IPS-18a (cell line): ENCODE data around the gene ZC3H12A.
"Not testable (repeated sequence)": the region's sequence is repeated elsewhere in the genome, so short reads cannot be mapped to it uniquely, and the experiment has no call there.

Experiments
- H3K27ac ChIP-seq: one replicate; pipeline ENCODE4 v1.5.1; 2013; ENCODE audit warnings: low read length
- H3K27me3 ChIP-seq: one replicate; pipeline ENCODE4 v1.6.1; 2013; ENCODE audit warnings: mild to moderate bottlenecking, low read length; ENCODE audit not compliant: control insufficient read depth, insufficient read depth
- H3K36me3 ChIP-seq: one replicate; pipeline ENCODE4 v1.6.1; 2013; ENCODE audit warnings: low read depth, low read length; ENCODE audit not compliant: control insufficient read depth
- H3K4me1 ChIP-seq: one replicate; pipeline ENCODE4 v1.6.1; 2013; ENCODE audit warnings: low read depth, low read length; ENCODE audit not compliant: control insufficient read depth
- H3K4me3 ChIP-seq: one replicate; pipeline ENCODE4 v1.5.1; 2013; ENCODE audit warnings: low read length
- H3K9ac ChIP-seq: one replicate; pipeline ENCODE4 v1.6.1; 2013; ENCODE audit warnings: mild to moderate bottlenecking, low read length, moderate library complexity
- H3K9me3 ChIP-seq: one replicate; pipeline ENCODE4 v1.6.1; 2013; ENCODE audit warnings: low read depth, low read length; ENCODE audit not compliant: control insufficient read depth

The ZC3H12A gene

DNA sequence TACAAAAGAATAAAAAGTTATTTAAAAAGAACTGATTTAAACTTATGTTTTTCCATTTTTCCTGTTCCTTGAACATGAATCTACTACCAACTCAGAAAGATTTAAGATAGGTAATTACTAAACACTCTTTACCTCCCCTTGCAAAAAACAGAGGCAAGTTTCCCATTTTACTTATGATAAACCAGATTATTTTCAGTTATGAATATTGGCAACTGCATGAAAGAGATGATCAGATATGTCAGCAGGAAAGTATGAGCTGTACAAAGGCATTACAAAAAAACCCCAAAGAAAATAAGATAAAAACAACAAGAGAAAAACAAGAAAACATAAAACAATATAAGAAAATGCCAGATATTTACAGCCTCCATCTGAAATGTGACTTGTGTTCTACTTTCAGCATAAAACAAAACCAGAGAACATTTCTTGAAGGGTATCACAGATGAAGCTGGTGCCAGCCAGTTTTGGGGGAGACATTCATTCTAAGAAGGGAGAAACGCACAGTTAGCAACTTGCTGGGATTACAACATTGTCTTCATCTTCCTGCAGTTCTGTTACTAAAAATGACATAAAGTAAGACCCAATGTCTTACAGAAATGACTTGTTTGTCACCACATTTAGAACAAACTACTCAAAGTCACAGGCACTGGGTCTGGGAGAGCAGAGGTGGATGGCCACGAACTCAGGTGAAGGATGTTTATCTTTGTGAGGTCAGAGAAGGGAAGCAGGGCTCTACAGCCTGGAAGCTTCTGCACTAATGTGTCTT lies 19.1 kb downstream of the ZC3H12A start:
- Histone ChIP-seq H3K9ac (no peak overlapping the region), H3K27ac (no peak overlapping the region), H3K4me3 (no peak overlapping the region), H3K27me3 (no peaks in the 10 kb centered on the region), H3K36me3 (peaks cover 12% of the 10 kb centered on the region), H3K9me3 (no peaks in the 10 kb centered on the region), H3K4me1 (no peaks in the 10 kb centered on the region)

DNA sequence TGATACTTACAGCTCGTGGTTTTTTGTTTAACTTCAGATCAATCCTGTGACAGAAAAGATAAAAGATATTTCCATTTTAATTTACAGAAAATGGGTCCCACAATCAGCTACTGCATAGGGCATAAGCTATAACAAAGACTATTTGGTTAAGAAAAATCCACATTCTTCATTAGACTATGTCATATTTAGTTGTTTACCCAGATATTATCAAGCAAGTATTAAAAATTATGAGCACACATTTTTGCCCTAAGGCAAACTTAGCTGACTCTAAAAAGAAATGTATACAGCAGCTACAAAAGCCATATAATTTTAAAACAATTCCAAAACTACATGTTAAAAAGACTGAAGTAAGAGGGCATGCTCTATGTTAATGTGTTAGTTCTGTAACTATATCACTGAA lies 21.5 kb downstream of the ZC3H12A start:
- H3K9ac ChIP-seq: no peak overlapping the region
- no peaks in the 10 kb centered on the region for H3K27me3 ChIP-seq
- no peaks in the 10 kb centered on the region for H3K4me1 ChIP-seq
- no peak overlapping the region for H3K4me3 ChIP-seq
- H3K27ac ChIP-seq: no peak overlapping the region
- H3K36me3 ChIP-seq: peaks cover 25% of the 10 kb centered on the region
- H3K9me3 ChIP-seq: no peaks in the 10 kb centered on the region

GRCh38 chr1:37497832-37498231 lies 23.5 kb downstream of the ZC3H12A start:
- Histone ChIP-seq H3K4me3 (no peak overlapping the region), H3K27ac (no peak overlapping the region), H3K9me3 (no peaks in the 10 kb centered on the region), H3K4me1 (no peaks in the 10 kb centered on the region), H3K9ac (no peak overlapping the region), H3K27me3 (no peaks in the 10 kb centered on the region), H3K36me3 (peaks cover 34% of the 10 kb centered on the region)

GRCh38 chr1:37498872-37499617 lies 24.7 kb downstream of the ZC3H12A start:
- H3K27ac ChIP-seq: no peak overlapping the region
- H3K27me3 ChIP-seq: no peaks in the 10 kb centered on the region
- H3K9me3 ChIP-seq: no peaks in the 10 kb centered on the region
- no peak overlapping the region for H3K4me3 ChIP-seq
- H3K36me3 ChIP-seq: peaks cover 31% of the 10 kb centered on the region
- H3K9ac ChIP-seq: no peak overlapping the region
- no peaks in the 10 kb centered on the region for H3K4me1 ChIP-seq

- H3K9ac ChIP-seq: no peak overlapping the region
- H3K27me3 ChIP-seq: no peaks in the 10 kb centered on the region
- no peak overlapping the region for H3K27ac ChIP-seq
- no peak overlapping the region for H3K4me3 ChIP-seq
- no peaks in the 10 kb centered on the region for H3K9me3 ChIP-seq
- no peaks in the 10 kb centered on the region for H3K4me1 ChIP-seq
- peaks cover 37% of the 10 kb centered on the region for H3K36me3 ChIP-seq
These were observed 27.3 kb downstream of the ZC3H12A start for GRCh38 chr1:37501661-37502060.

GRCh38 chr1:37502104-37502503 lies 27.7 kb downstream of the ZC3H12A start:
- Histone ChIP-seq H3K36me3 (peaks cover 38% of the 10 kb centered on the region), H3K9me3 (no peaks in the 10 kb centered on the region), H3K27ac (no peak overlapping the region), H3K27me3 (no peaks in the 10 kb centered on the region), H3K4me3 (no peak overlapping the region), H3K9ac (no peak overlapping the region), H3K4me1 (no peaks in the 10 kb centered on the region)

- not testable (repeated sequence) for H3K4me3 ChIP-seq, H3K4me1 ChIP-seq, H3K27me3 ChIP-seq, H3K27ac ChIP-seq, H3K9ac ChIP-seq, H3K9me3 ChIP-seq
- peaks cover 38% of the 10 kb centered on the region for H3K36me3 ChIP-seq
These were observed 28.4 kb downstream of the ZC3H12A start for GRCh38 chr1:37502791-37503190.

DNA sequence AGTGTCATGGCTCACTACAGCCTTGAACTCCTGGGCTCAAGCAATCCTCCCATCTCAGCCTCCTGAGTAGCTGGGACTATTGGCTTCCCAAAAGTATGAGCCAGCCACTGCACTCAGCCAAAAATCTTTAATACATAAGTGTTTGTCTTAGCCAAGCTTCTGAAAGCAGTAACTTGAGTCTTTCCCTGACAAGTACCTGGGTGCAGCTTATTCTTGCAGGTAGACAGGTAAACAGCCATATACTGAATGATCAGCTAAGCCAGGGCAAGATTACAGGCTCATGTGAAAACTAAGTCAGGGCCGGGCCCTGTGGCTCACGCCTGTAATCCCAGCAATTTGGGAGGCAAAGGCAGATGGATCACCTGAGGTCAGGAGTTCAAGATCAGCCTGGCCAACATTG lies 32.4 kb downstream of the ZC3H12A start:
- Histone ChIP-seq H3K4me1 (no peaks in the 10 kb centered on the region), H3K36me3 (peaks cover 30% of the 10 kb centered on the region), H3K4me3 (no peak overlapping the region), H3K9me3 (no peaks in the 10 kb centered on the region), H3K27ac (no peak overlapping the region), H3K9ac (no peak overlapping the region), H3K27me3 (no peaks in the 10 kb centered on the region)

DNA sequence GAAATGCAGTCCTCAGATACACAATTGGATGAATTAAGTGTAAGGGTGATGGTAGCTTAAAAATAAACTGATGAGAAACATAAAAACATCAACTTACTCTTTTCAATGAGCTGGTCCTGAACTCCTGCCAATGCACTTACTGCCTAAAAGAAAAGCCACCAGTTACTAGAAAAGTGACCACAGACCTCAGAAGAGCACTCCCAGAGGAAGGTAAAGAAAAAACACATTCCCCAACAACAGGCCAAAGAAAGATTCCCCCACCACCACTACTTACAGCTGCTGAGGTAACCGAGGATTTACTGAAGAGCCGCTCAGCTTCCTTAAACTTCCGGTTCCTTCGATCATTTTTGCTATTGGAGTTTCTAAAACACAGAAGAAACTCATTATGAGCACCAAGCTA lies 34.8 kb downstream of the ZC3H12A start:
- H3K36me3 ChIP-seq: peaks cover 31% of the 10 kb centered on the region
- no peak overlapping the region for H3K9ac ChIP-seq
- no peak overlapping the region for H3K27ac ChIP-seq
- H3K9me3 ChIP-seq: no peaks in the 10 kb centered on the region
- no peak overlapping the region for H3K4me3 ChIP-seq
- H3K27me3 ChIP-seq: no peaks in the 10 kb centered on the region
- no peaks in the 10 kb centered on the region for H3K4me1 ChIP-seq

DNA sequence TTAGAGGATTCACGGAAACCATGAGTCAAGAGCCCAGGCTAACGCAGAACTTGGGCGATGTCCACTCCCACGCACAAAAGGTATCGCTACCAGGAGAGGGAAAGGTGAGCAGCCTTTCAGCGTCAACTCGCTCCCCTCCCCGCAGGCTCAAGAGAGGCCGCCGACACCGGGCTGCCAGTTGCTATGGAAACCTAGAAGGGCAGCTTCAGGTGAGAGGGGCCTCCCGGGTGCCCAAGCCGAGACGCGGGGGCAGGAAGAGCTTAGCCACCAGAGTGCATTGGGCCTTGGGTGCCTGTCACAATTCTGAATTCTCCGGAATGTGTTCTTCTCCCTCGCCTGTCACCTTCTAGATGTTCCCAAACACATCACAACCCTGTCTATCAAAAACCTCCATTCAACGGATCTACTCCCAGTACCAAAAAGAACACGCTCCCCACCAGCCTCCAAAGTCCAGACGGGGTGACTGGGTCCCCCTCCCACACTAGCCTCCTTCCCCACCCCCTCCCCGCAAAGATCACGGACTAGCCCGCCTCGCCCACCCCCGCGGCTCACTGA lies 39.5 kb downstream of the ZC3H12A start:
- Histone ChIP-seq H3K9me3 (no peaks in the 10 kb centered on the region), H3K9ac (peak overlapping the region; percentile 54), H3K27me3 (peaks cover 10% of the 10 kb centered on the region), H3K4me3 (peak overlapping the region; percentile 79), H3K27ac (no peak overlapping the region), H3K4me1 (peaks cover 6% of the 10 kb centered on the region), H3K36me3 (peaks cover 13% of the 10 kb centered on the region)

- H3K4me3 ChIP-seq: peak within 1 kb of the TSS; percentile 79
- peaks cover 10% of the 10 kb centered on the region for H3K27me3 ChIP-seq
- peak within 1 kb of the TSS; percentile 4 for H3K27ac ChIP-seq
- peaks cover 6% of the 10 kb centered on the region for H3K4me1 ChIP-seq
- H3K36me3 ChIP-seq: peaks cover 7% of the 10 kb centered on the region
- H3K9me3 ChIP-seq: no peaks in the 10 kb centered on the region
- H3K9ac ChIP-seq: peak within 1 kb of the TSS; percentile 54
These were observed 40.2 kb downstream of the ZC3H12A start, which contains the start of gene MEAF6 for GRCh38 chr1:37514350-37515184. TSS of gene MEAF6 (minus strand) at chr1:37514766. CDS start at chr1:37514746, 20 bp downstream.
